PFSK-1 (cell line): ENCODE results near the gene STRN3. TPM values are rescaled to one million over a fixed set of nuclear protein-coding genes. Genes with fewer than 3 reads are reported as not detected.
A peak's percentile ranks its signal among the peaks of the same experiment; 100 is the strongest.

Experiments
- FOXP2 ChIP-seq: optimal IDR thresholded peaks from 2 replicates; pipeline ENCODE3; 2011; ENCODE audit warnings: borderline replicate concordance, control low read depth, inconsistent platforms; ENCODE audit not compliant: insufficient read depth; ENCODE audit errors: extremely low read length, extremely low read depth
- POLR2AphosphoS5 ChIP-seq: IDR thresholded peaks from 2 replicates; pipeline ENCODE4 v1.6.1; 2012; ENCODE audit warnings: low read depth, mild to moderate bottlenecking, control low read depth, low read length, moderate library complexity
- REST ChIP-seq, 2 experiments: IDR thresholded peaks; 2 replicates each; pipeline versions ENCODE4 v1.6.1 to v1.8.0; 2011 to 2012; ENCODE audit warnings: low read depth in 2 of 2, low read length in 2 of 2, control low read depth in 1 of 2, inconsistent platforms in 1 of 2, mild to moderate bottlenecking in 1 of 2, moderate library complexity in 1 of 2; ENCODE audit not compliant: insufficient read depth in 1 of 2
- SIN3A ChIP-seq: IDR thresholded peaks from 2 replicates; pipeline ENCODE4 v1.6.1; 2012; ENCODE audit warnings: mild to moderate bottlenecking, low read length, moderate library complexity, borderline replicate concordance; ENCODE audit not compliant: insufficient read depth
- TAF1 ChIP-seq: IDR thresholded peaks from 2 replicates; pipeline ENCODE4 v1.6.1; 2012; ENCODE audit warnings: low read length, control low read depth, borderline replicate concordance; ENCODE audit not compliant: insufficient read depth
- polyA plus RNA-seq: library from polyadenylated mRNA; unstranded; fragments of >200 nt; gene quantifications from one replicate; pipeline ENCODE4 v1.2.1, GENCODE V29; 2012; ENCODE audit warnings: low read depth, missing spikeins; ENCODE audit not compliant: insufficient read length

STRN3 gene
- polyA plus RNA-seq = 4.9 TPM

GRCh38 chr14:31026077-31026449 is at the start of gene STRN3:
STRN3 (minus strand) TSS chr14:31026379; CDS start chr14:31026185, 194 bp downstream.
- no peak for TF ChIP-seq FOXP2
- no peak for TF ChIP-seq SIN3A
- TF ChIP-seq REST (IDR thresholded peaks at IDR 0.05; ENCODE audit: insufficient read depth in 1 of 2, low read depth in 2 of 2, low read length in 2 of 2) = no peak
- 0 out of 2 replicates have a peak, but pooled peaks have one; percentile 15 for TF ChIP-seq POLR2AphosphoS5
- TF ChIP-seq TAF1 = no peak

- TF ChIP-seq POLR2AphosphoS5 (no peak), FOXP2 (no peak), REST (IDR thresholded peaks at IDR 0.05; ENCODE audit: insufficient read depth in 1 of 2, low read depth in 2 of 2, low read length in 2 of 2) (no peak), TAF1 (no peak), SIN3A (no peak)
Observed at GRCh38 chr14:31075144-31075543, 49.0 kb upstream of the STRN3 start.

GRCh38 chr14:31071151-31071550 is 45.0 kb upstream of the STRN3 start:
- TF ChIP-seq SIN3A (no peak), REST (IDR thresholded peaks at IDR 0.05; ENCODE audit: insufficient read depth in 1 of 2, low read depth in 2 of 2, low read length in 2 of 2) (no peak), TAF1 (no peak), FOXP2 (no peak), POLR2AphosphoS5 (no peak)

- TF ChIP-seq REST (IDR thresholded peaks at IDR 0.05; ENCODE audit: insufficient read depth in 1 of 2, low read depth in 2 of 2, low read length in 2 of 2) (no peak), SIN3A (no peak), FOXP2 (no peak), POLR2AphosphoS5 (no peak), TAF1 (no peak)
Observed at GRCh38 chr14:31070431-31070830, 44.3 kb upstream of the STRN3 start.

GRCh38 chr14:31069343-31069742 is 43.2 kb upstream of the STRN3 start:
- TF ChIP-seq TAF1 = no peak
- TF ChIP-seq FOXP2 = no peak
- TF ChIP-seq REST (IDR thresholded peaks at IDR 0.05; ENCODE audit: insufficient read depth in 1 of 2, low read depth in 2 of 2, low read length in 2 of 2) = no peak
- TF ChIP-seq POLR2AphosphoS5 = no peak
- no peak for TF ChIP-seq SIN3A
